Keratinocyte (primary cell): ENCODE results near the gene SOCS3.

Source experiments
- CTCF ChIP-seq, 3 experiments: IDR thresholded peaks in 1 of 3; conservative IDR thresholded peaks in 1 of 3; optimal IDR thresholded peaks in 1 of 3; 2 replicates in 2 of 3; 3 replicates in 1 of 3; pipeline versions ENCODE3 to v1.5.1; 2011; ENCODE audit warnings: low read length in 3 of 3, mild to moderate bottlenecking in 3 of 3, moderate library complexity in 2 of 3, control low read depth in 1 of 3, inconsistent platforms in 1 of 3; ENCODE audit not compliant: insufficient read depth in 2 of 3; ENCODE audit errors: extremely low read depth in 1 of 3
- EZH2 ChIP-seq: IDR thresholded peaks from one replicate; pipeline ENCODE4 v1.6.1; 2012; ENCODE audit warnings: inconsistent platforms, mild to moderate bottlenecking, low read length, moderate library complexity

GRCh38 chr17:78322327-78322857 lies 37.5 kb downstream of the SOCS3 start:
- TF ChIP-seq EZH2 (no peak), CTCF (optimal IDR thresholded peaks at IDR 0.05 in 1 of 3, IDR thresholded peaks at IDR 0.05 in 1 of 3, conservative IDR thresholded peaks at IDR 0.05 in 1 of 3; ENCODE audit: extremely low read depth in 1 of 3, insufficient read depth in 2 of 3, low read length in 3 of 3) (no peak)
